GM23338 (cell line): ENCODE data around the gene DHRS7B.

Experiments used
- CREB1 ChIP-seq: fragments of 250-450 bp; sonication (Bioruptor Pico); IDR thresholded peaks from 2 replicates; pipeline ENCODE4 v1.5.0; 2020; ENCODE audit warnings: low read depth, mild to moderate bottlenecking, moderate library complexity
- ETS1 ChIP-seq: IDR thresholded peaks from 2 replicates; pipeline ENCODE4 v1.6.1; 2016; ENCODE audit warnings: antibody characterized with exemption
- EZH2 ChIP-seq: fragments of 200-600 bp; sonication (generic); IDR thresholded peaks from one replicate; pipeline ENCODE4 v1.8.0; 2017; ENCODE audit warnings: antibody characterized with exemption, mild to moderate bottlenecking, low read depth; ENCODE audit not compliant: unreplicated experiment
- EZH2phosphoT487 ChIP-seq: fragments of 200-600 bp; sonication (generic); IDR thresholded peaks from one replicate; pipeline ENCODE4 v1.8.1; 2018; ENCODE audit warnings: antibody characterized with exemption; ENCODE audit not compliant: unreplicated experiment
- JUNB ChIP-seq: IDR thresholded peaks from one replicate; pipeline ENCODE4 v1.6.1; 2016; ENCODE audit warnings: antibody characterized with exemption; ENCODE audit not compliant: unreplicated experiment
- NANOG ChIP-seq: IDR thresholded peaks from 2 replicates; pipeline ENCODE4 v1.6.1; 2016; ENCODE audit warnings: antibody characterized with exemption, borderline replicate concordance
- POLR2AphosphoS5 ChIP-seq: IDR thresholded peaks from 2 replicates; pipeline ENCODE4 v1.6.1; 2016; ENCODE audit warnings: antibody characterized with exemption, low read depth
- STAT1 ChIP-seq: IDR thresholded peaks from one replicate; pipeline ENCODE4 v1.6.1; 2016; ENCODE audit warnings: antibody characterized with exemption; ENCODE audit not compliant: unreplicated experiment
- ZNF114 ChIP-seq: fragments of 250-450 bp; sonication (Bioruptor Pico); IDR thresholded peaks from 2 replicates; pipeline ENCODE4 v1.5.0; 2020; ENCODE audit warnings: mild to moderate bottlenecking, moderate library complexity
- ZNF331 ChIP-seq: fragments of 250-450 bp; sonication (Bioruptor Pico); IDR thresholded peaks from 2 replicates; pipeline ENCODE4 v1.5.0; 2020; ENCODE audit warnings: low read depth, mild to moderate bottlenecking, moderate library complexity
- TF ChIP-seq, protein P1 (sequence below): IDR thresholded peaks from one replicate; pipeline ENCODE4 v1.6.1; 2018; ENCODE audit warnings: antibody characterized with exemption; ENCODE audit not compliant: unreplicated experiment
- TF ChIP-seq, protein P2 (sequence below), 2 experiments: fragments of 200-600 bp in 1 of 2; sonication (generic) in 1 of 2; conservative IDR thresholded peaks; 2 replicates each; pipeline versions ENCODE4 v1.5.1 to v1.6.1; 2016 to 2017; ENCODE audit warnings: antibody characterized with exemption in 2 of 2, low read depth in 2 of 2, mild to moderate bottlenecking in 2 of 2, moderate library complexity in 1 of 2
- TF ChIP-seq, protein P3 (sequence below): fragments of 250-450 bp; sonication (Bioruptor Pico); IDR thresholded peaks from 2 replicates; pipeline ENCODE4 v1.5.0; 2020; ENCODE audit warnings: mild to moderate bottlenecking, moderate library complexity

DNA sequence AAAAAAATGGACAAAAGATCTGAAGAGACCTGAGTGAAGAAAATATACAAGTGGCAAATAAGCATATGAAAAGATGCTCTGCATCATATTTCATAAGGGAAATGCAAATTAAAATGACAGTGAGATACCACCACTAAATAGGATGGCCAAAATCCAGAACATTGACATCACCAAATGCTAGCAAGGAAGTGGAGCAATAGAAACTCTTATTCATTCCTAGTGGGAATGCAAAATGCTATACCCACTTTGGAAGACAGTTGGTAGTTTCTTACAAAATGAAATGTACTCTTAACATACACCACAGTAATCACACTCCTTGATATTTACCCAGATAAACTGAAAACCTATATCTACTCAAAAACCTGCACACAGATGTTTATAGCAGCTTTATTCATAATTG is 33.6 kb downstream of the DHRS7B start:
- TF ChIP-seq POLR2AphosphoS5 (no peak), EZH2phosphoT487 (no peak), EZH2 (no peak), CREB1 (CRISPR knock-in tag) (no peak), JUNB (no peak), ZNF114 (CRISPR knock-in tag) (no peak), NANOG (no peak), ETS1 (no peak), STAT1 (no peak), ZNF331 (CRISPR knock-in tag) (no peak)
- TF ChIP-seq, protein P1, sequence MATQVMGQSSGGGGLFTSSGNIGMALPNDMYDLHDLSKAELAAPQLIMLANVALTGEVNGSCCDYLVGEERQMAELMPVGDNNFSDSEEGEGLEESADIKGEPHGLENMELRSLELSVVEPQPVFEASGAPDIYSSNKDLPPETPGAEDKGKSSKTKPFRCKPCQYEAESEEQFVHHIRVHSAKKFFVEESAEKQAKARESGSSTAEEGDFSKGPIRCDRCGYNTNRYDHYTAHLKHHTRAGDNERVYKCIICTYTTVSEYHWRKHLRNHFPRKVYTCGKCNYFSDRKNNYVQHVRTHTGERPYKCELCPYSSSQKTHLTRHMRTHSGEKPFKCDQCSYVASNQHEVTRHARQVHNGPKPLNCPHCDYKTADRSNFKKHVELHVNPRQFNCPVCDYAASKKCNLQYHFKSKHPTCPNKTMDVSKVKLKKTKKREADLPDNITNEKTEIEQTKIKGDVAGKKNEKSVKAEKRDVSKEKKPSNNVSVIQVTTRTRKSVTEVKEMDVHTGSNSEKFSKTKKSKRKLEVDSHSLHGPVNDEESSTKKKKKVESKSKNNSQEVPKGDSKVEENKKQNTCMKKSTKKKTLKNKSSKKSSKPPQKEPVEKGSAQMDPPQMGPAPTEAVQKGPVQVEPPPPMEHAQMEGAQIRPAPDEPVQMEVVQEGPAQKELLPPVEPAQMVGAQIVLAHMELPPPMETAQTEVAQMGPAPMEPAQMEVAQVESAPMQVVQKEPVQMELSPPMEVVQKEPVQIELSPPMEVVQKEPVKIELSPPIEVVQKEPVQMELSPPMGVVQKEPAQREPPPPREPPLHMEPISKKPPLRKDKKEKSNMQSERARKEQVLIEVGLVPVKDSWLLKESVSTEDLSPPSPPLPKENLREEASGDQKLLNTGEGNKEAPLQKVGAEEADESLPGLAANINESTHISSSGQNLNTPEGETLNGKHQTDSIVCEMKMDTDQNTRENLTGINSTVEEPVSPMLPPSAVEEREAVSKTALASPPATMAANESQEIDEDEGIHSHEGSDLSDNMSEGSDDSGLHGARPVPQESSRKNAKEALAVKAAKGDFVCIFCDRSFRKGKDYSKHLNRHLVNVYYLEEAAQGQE: no peak
- TF ChIP-seq, protein P2, sequence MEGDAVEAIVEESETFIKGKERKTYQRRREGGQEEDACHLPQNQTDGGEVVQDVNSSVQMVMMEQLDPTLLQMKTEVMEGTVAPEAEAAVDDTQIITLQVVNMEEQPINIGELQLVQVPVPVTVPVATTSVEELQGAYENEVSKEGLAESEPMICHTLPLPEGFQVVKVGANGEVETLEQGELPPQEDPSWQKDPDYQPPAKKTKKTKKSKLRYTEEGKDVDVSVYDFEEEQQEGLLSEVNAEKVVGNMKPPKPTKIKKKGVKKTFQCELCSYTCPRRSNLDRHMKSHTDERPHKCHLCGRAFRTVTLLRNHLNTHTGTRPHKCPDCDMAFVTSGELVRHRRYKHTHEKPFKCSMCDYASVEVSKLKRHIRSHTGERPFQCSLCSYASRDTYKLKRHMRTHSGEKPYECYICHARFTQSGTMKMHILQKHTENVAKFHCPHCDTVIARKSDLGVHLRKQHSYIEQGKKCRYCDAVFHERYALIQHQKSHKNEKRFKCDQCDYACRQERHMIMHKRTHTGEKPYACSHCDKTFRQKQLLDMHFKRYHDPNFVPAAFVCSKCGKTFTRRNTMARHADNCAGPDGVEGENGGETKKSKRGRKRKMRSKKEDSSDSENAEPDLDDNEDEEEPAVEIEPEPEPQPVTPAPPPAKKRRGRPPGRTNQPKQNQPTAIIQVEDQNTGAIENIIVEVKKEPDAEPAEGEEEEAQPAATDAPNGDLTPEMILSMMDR (conservative IDR thresholded peaks at IDR 0.05; ENCODE audit: low read depth in 2 of 2): no peak
- TF ChIP-seq, protein P3, sequence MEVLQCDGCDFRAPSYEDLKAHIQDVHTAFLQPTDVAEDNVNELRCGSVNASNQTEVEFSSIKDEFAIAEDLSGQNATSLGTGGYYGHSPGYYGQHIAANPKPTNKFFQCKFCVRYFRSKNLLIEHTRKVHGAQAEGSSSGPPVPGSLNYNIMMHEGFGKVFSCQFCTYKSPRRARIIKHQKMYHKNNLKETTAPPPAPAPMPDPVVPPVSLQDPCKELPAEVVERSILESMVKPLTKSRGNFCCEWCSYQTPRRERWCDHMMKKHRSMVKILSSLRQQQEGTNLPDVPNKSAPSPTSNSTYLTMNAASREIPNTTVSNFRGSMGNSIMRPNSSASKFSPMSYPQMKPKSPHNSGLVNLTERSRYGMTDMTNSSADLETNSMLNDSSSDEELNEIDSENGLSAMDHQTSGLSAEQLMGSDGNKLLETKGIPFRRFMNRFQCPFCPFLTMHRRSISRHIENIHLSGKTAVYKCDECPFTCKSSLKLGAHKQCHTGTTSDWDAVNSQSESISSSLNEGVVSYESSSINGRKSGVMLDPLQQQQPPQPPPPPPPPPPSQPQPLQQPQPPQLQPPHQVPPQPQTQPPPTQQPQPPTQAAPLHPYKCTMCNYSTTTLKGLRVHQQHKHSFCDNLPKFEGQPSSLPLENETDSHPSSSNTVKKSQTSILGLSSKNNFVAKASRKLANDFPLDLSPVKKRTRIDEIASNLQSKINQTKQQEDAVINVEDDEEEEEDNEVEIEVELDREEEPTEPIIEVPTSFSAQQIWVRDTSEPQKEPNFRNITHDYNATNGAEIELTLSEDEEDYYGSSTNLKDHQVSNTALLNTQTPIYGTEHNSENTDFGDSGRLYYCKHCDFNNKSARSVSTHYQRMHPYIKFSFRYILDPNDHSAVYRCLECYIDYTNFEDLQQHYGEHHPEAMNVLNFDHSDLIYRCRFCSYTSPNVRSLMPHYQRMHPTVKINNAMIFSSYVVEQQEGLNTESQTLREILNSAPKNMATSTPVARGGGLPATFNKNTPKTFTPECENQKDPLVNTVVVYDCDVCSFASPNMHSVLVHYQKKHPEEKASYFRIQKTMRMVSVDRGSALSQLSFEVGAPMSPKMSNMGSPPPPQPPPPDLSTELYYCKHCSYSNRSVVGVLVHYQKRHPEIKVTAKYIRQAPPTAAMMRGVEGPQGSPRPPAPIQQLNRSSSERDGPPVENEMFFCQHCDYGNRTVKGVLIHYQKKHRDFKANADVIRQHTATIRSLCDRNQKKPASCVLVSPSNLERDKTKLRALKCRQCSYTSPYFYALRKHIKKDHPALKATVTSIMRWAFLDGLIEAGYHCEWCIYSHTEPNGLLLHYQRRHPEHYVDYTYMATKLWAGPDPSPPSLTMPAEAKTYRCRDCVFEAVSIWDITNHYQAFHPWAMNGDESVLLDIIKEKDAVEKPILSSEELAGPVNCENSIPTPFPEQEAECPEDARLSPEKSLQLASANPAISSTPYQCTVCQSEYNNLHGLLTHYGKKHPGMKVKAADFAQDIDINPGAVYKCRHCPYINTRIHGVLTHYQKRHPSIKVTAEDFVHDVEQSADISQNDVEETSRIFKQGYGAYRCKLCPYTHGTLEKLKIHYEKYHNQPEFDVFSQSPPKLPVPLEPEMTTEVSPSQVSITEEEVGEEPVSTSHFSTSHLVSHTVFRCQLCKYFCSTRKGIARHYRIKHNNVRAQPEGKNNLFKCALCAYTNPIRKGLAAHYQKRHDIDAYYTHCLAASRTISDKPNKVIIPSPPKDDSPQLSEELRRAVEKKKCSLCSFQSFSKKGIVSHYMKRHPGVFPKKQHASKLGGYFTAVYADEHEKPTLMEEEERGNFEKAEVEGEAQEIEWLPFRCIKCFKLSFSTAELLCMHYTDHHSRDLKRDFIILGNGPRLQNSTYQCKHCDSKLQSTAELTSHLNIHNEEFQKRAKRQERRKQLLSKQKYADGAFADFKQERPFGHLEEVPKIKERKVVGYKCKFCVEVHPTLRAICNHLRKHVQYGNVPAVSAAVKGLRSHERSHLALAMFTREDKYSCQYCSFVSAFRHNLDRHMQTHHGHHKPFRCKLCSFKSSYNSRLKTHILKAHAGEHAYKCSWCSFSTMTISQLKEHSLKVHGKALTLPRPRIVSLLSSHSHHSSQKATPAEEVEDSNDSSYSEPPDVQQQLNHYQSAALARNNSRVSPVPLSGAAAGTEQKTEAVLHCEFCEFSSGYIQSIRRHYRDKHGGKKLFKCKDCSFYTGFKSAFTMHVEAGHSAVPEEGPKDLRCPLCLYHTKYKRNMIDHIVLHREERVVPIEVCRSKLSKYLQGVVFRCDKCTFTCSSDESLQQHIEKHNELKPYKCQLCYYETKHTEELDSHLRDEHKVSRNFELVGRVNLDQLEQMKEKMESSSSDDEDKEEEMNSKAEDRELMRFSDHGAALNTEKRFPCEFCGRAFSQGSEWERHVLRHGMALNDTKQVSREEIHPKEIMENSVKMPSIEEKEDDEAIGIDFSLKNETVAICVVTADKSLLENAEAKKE (CRISPR knock-in tag): no peak
